NCI-H2081 treated with DMSO at 0.1 percent for 48 hours (cell line): ENCODE results near the gene KMT2B.
A peak's percentile ranks its signal among the peaks of the same experiment; 100 is the strongest.
"Not testable (repeated sequence)": the region's sequence is repeated elsewhere in the genome, so short reads cannot be mapped to it uniquely, and the experiment has no call there.

Experiments
- DNase-seq: peaks from one replicate; lab custom pipeline; 2025; lab: John Stamatoyannopoulos, UW

Gene KMT2B, protein sequence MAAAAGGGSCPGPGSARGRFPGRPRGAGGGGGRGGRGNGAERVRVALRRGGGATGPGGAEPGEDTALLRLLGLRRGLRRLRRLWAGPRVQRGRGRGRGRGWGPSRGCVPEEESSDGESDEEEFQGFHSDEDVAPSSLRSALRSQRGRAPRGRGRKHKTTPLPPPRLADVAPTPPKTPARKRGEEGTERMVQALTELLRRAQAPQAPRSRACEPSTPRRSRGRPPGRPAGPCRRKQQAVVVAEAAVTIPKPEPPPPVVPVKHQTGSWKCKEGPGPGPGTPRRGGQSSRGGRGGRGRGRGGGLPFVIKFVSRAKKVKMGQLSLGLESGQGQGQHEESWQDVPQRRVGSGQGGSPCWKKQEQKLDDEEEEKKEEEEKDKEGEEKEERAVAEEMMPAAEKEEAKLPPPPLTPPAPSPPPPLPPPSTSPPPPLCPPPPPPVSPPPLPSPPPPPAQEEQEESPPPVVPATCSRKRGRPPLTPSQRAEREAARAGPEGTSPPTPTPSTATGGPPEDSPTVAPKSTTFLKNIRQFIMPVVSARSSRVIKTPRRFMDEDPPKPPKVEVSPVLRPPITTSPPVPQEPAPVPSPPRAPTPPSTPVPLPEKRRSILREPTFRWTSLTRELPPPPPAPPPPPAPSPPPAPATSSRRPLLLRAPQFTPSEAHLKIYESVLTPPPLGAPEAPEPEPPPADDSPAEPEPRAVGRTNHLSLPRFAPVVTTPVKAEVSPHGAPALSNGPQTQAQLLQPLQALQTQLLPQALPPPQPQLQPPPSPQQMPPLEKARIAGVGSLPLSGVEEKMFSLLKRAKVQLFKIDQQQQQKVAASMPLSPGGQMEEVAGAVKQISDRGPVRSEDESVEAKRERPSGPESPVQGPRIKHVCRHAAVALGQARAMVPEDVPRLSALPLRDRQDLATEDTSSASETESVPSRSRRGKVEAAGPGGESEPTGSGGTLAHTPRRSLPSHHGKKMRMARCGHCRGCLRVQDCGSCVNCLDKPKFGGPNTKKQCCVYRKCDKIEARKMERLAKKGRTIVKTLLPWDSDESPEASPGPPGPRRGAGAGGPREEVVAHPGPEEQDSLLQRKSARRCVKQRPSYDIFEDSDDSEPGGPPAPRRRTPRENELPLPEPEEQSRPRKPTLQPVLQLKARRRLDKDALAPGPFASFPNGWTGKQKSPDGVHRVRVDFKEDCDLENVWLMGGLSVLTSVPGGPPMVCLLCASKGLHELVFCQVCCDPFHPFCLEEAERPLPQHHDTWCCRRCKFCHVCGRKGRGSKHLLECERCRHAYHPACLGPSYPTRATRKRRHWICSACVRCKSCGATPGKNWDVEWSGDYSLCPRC (N-terminal part only)

DNA sequence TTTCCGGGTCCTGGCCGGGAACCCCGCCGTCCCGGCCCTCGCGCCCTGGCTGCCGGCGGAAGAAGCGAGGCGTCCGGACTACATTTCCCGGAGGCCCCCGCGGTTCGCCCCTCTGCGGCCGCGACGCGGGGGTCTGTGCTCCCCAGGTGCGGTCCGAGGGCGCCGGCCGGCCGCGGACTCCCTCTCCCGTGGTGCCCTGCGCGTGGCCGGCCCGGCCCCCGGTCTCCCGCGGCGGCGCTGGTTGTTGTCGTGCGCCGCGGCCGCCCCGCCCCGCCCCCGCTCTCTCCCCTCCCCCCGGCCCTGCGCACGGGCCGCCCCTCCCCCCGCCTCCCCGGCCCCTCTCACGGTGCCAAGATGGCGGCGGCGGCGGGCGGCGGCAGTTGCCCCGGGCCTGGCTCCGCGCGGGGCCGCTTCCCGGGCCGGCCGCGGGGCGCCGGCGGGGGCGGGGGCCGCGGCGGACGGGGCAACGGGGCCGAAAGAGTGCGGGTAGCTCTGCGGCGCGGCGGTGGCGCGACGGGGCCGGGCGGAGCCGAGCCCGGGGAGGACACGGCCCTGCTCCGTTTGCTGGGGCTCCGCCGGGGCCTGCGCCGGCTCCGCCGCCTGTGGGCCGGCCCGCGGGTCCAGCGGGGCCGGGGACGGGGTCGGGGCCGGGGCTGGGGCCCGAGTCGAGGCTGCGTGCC, at the start of gene KMT2B:
KMT2B (plus strand) TSS at position 339 of the 680 bp plus-strand sequence; CDS start at position 355, 16 bp downstream.
- no peak for DNase-seq

DNA sequence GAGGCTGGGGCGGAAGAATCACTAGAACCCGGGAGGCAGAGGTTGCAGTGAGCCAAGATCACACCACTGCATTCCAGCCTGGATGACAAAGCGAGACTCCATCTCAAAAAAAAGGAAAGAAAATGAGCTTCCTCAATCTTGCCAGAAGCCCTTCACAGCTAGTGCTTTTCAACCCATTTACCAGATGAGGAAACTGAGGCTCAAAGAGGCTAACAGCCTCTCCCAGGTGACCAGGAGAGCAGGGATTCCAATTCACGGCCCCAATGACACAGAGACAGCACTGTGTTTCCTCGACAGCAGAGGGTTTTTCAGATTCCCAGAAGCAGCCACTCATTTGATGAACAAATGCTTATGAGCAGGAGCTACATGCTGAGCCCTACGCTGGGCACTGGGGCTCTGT, 48.2 kb upstream of the KMT2B start:
- DNase-seq: no peak

DNA sequence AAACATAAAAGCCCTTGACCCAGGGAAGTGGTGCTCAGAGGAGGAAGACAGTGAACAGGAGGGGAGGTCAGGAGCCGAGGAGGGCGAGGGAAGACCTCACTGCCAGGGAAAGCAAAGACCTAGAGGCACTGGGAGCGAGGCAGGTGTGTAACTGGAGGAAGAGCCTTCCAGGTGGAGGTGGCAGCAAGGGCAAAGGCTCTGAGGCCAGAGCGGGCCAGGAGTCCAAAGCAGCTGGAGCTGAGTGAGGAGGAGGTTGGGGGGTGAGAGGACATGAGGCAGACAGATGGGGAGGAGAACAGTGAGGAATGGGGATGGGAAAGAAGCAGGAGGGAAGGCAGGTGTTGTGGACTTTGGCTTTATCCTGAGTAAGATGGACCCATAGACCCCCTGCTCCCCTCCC, 47.8 kb upstream of the KMT2B start:
- no peak for DNase-seq

DNA sequence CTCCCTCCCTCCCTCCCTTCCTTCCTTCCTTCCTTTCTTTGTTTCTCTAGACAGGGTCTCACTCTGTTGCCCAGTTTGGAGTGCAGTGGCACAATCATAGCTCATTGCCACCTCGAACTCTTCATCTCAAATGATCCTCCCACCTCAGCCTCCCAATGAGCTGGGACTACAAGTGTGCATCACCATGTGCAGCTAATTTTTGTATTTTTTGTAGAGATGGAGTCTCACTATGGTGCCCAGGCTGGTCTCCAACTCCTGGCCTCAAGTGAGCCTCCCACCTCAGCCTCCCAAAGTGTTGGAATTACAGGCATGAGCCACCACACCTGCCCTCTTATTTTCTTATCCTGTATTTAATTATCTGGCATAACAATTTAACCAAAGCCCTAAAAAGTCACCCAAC, 47.1 kb upstream of the KMT2B start:
- DNase-seq: no peak

DNA sequence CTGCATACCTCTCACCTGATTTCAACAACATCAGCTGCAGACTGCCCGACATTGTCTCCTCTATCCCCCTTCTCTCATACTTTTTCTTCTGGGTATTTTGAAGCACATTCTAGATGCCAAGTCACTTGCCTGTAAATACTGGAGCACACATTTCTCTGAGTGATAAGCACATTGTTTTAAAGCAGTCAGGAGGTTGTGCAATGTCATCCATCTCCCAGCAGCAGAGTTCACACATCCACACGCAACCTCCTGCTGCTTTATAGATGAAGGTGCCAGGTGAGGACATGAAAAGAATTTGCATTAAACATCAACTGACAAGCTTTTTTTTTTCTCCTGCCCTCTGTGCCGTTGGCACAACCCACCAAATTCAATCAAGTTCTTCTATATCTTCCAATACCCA, 46.0 kb upstream of the KMT2B start:
- no peak for DNase-seq

DNA sequence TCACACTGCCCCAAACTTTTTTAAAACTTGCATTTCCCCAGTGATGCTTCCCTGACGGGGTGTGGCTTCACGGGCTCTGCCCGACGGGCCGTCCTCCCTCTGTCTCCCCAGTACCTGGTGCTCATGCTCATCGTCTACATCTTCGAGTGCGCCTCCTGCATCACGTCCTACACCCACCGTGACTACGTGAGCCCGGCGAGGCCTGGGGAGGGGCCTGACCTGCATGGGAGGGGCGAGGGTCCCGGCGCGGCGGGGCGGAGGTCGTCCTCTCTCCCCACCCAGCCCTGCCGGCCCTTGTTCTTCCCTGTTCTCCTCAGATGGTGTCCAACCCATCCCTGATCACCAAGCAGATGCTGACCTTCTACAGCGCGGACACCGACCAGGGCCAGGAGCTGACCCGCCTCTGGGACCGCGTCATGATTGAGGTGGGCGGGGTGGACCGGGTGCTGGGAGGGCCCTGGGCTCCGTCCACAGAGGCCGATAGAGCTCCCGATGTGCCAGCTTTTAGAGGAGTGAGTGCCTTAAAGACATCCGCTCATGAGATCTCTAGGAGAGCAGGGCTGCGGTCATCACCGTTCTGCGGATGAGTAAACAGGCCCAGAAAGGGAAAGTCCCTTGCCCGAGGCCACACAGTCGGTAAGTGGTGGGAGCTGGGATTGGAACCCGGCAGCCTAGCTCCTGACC, 44.5 kb upstream of the KMT2B start:
- DNase-seq: no peak

DNA sequence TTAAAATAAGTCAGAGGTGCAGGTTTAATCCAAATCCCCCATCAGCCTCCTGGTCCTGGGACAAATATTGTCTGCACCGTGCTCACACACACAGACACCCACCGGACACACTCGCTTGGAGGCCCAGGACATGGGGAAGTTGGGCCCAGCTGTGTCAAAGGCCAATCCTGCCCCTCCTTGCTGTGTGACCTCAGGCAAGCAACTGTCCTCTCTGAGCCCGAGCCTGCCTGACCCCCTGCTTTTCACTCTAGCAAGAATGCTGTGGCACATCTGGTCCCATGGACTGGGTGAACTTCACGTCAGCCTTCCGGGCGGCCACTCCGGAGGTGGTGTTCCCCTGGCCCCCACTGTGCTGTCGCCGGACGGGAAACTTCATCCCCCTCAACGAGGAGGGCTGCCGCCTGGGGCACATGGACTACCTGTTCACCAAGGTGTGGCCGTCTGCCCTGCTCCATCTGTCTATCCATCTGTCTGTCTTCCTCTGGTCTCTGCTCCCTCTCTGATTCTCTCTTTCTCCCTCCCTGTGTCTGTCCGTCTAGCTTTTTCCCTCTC, 42.1 kb upstream of the KMT2B start:
- no peak for DNase-seq

DNA sequence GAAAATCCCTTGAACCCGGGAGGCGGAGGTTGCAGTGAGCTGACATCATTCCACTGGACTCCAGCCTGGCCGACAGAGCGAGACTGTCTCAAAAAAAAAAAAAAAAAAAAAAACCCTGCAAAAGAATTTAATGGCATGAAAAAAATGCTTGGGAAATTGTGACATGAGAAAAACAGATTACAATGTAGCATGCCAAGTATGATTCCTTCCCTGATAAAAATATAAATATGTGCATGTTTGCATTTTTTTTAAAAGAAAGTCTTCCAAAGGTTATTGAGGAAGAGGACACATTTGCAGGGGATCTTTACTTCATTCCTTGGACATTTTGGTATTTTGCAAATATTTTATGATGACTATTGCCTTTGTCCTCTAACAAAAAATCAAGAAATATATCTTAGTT, 28.0 kb upstream of the KMT2B start:
- DNase-seq: no peak

DNA sequence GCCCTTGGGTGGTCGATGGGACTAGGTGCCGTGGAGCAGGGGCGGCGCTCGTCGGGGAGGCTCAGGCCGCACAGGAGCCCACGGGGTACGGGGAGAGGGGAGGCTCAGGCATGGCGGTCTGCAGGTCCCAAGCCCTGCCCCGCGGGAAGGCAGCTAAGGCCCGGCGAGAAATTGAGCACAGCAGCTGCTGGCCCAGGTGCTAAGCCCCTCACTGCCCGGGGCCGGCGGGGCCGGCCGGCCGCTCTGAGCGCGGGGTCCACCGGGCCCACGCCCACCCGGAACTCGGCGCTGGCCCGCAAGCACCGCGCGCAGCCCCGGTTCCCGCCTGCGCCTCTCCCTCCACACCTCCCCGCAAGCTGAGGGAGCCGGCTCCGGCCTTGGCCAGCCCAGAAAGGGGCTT, 26.7 kb upstream of the KMT2B start:
- not testable (repeated sequence) for DNase-seq

DNA sequence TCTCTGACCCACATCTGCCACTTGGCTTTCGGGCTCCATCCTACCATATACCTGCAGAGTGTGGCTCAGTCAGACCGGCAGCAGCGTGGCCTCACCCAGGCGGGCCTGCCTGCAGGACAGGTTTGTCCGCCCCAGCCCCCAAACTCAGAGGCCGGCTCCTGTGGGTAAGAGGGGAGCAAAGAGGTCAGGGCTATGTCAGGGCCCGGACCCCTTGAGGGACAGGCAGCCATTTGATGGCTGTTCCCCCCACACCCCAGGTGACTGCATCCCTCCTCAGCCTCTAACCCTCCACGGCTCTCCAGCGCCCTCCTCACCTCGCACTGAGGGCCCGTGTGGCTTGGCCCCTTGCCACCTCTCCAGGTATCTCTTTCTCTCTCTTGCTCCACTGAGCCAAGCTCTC, 25.8 kb upstream of the KMT2B start:
- DNase-seq: no peak

DNA sequence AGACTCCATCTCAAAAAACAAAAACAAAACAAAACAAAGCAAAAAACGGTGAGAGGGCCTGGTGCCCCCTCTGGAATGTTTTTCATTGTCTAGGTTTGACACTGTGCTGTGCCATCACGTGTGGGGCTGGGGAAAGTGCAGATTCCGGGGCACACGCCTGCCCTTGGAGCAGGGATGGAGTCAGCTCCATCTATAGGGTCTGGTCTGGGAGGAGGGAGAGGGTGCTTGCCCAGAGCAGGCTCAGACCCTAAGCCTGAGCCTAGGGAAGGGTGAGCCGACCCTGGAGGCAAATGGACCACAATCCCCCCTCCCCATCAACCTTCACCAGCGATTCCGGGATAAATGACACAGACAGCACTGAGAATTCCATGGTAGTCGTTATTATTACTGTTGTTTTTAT, 24.4 kb upstream of the KMT2B start:
- no peak for DNase-seq

DNA sequence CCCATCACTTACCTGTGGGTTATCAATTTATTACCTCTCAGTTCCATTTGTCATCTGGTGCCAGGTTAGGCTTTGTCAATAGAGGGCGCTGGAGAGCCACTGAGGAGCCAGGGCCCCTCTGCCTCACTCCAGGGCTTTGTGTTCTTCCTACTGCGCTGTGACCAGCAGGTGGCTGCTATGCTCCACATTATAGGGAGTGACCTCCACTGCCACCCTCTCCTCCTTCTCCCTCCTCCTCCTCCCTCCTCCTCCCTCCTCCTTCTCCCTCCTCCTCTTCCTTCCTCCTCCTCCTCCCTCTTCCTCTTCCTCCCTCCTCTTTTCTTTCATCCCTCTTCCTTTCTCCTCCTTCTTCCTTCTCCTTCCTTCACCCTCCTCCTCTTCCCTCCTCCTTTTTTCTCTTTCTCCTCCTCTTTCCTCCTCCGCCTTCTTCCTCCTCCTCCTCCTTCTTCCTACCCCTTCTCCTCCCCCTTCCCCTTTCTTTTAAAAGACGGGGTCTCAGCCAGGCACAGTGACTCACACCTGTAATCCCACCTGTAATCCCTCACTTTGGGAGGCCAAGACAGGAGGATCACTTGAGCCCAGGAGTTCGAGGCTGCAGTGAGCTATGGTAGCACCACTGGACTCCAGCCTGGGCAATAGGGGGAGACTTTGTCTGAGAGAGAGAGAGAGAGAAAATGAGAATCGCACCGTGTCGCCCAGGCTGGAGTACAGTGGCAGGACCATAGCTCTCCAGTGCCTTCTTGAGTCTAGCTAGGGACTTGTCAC, 23.8 kb upstream of the KMT2B start:
- peak; percentile 35 for DNase-seq

DNA sequence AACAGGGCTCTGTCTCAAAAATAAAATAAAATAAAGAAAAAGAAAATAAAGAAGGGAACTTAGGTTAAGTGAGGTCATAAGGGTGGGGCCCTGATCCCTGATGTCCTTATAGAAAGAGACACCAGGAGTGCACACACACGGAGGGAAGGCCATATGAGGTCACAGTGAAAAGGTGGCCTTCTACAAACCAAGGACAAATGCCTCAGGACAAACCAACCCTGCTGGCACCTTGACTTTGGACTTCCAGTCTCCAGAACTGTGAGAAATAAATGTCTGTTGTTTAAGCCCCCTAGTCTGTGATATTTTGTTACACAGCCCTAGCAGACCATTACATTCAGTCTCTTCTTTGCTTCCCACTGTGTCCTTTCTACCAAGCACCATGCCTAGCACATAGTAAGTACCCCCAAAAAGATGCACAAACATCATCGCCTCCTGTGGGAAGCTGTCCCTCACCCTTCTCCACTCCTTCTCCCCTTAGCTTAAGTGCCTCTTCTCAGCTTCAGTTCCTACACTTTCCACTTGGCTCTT, 21.8 kb upstream of the KMT2B start:
- DNase-seq: no peak

DNA sequence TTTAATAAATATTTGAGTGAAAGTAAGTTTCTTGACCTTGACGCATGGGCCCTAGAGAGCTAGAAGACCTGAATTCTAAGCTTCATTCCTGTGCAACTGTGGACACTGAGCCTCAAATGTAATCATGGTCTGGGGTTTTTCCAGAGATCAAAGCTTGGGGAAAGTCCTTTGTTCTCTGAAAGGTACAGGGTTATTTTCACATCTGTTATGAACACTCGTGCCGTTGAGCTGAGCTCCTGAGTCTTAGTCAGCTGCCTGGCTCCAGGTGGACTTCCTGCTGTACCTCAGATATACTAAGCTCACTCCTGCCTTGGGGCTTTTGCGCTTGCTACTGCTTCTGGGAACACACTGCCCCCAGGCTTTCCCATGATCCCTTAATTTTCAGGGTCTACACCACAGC, 21.0 kb upstream of the KMT2B start:
- DNase-seq: no peak

DNA sequence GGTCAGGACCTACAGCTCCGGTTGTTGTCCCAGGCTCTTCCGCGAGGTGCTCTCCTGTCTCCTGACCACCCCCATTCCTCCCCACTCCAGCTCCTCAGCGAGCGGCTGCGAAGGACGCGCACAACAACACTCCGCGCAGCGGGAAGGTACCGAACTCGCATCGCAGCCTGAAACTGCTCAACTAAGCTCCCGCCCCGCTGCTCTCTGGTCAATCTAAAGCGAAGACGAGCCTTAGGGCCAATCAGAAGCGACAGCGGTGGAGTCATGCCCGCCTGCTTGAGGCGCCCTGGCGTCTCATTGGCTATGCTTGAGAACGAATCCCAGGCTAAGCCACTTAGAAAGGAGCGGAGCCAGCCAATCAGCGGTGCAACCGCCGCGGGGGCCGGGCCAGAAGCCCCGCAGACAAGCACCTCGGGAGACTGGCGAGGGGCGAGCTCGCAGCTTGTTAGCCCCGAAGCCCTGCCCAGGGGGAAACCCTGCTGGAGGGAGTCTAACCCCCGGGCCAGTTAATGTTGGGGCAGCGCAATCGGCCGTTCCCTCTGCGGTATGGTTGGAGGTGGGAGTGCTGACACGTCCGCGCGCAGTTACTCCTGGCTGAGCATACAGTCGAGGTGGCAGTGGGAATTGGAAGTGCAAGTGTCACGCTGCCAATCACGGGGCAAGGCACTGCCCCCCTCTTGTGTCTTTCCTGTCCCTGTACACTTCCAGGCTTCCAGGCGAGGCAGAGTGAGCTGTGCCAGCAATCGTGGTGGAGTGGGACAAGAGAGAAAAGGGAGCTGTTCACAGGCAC, 15.4 kb upstream of the KMT2B start:
- peak; percentile 95 for DNase-seq

DNA sequence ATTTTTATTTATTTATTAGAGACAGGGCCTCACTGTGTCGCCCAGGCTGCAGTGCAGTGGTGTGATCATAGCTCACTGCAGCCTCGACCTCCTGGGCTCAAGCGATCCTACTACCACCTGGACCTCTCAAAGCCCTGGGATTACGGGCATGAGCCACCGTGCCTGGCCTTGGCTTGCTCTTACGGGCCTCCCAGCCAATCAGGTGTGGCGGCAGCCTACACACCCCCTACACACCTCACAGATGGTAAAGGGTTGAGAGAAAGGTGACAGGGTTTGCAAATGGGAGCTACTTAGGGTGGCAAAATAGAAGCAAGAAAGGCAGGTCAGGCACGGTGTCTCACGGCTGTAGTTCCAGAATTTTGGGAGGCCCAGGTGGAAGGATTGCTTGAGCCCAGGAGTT, 14.5 kb upstream of the KMT2B start:
- no peak for DNase-seq

DNA sequence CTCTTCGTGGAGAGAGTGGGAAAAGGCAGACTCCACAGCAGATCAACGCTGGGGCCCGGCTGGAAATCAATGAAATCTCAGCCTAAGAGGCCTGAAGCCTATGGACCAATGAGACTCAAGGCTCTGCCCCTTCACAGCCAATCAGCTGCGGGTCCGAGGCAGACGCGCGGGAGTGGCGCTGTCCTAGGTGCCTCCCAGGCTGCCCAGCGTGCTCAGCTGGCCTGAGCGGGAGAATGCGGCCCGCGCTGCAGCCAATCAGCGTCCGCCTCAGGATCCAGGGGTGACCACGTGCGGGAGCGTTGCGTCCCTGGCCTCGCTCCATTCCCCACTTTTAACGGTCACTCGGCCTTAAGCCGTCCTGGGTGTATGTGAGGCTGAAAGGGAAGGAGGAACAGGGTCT, 13.6 kb upstream of the KMT2B start, which contains the start of gene ZBTB32:
ZBTB32 (plus strand) TSS at position 341 of the 400 bp plus-strand sequence. CDS start 10,069 bp downstream, outside the sequence.
- no peak for DNase-seq

DNA sequence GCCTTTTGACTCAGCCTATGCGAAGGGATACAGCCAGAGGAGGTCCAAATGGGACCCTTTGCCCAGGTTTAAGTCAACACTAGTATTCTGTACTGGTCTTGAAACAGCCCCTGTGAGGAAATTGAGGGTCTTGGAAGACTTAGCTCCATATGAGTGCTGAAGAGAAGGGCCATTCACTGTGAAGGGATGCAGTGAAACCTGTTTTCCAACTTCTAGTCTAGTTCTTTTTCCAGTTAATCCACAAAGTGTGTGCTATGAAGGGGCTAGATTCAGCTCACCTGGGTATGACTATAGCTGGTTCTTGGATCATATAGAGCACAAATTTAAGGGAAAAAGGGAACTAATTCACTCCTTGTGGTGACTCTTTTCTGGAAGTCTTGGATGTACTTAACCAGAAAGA, 9.4 kb upstream of the KMT2B start:
- no peak for DNase-seq
